HEK293T (cell line): ENCODE results near the gene ELK1.

Experiments used
- BHLHE40 ChIP-seq: fragments of 450-650 bp; IDR thresholded peaks from 2 replicates; pipeline ENCODE4 v1.6.1; 2016; ENCODE audit warnings: mild to moderate bottlenecking, moderate library complexity, borderline replicate concordance
- ELF4 ChIP-seq: fragments of 450-650 bp; IDR thresholded peaks from 2 replicates; pipeline ENCODE4 v1.6.1; 2017; ENCODE audit warnings: antibody characterized with exemption
- FOXK2 ChIP-seq: fragments of 450-650 bp; IDR thresholded peaks from 2 replicates; pipeline ENCODE4 v1.6.1; 2016; ENCODE audit warnings: mild to moderate bottlenecking
- FOXM1 ChIP-seq: fragments of 450-650 bp; IDR thresholded peaks from 2 replicates; pipeline ENCODE4 v1.6.1; 2017; ENCODE audit warnings: mild to moderate bottlenecking, borderline replicate concordance
- HDGF ChIP-seq: fragments of 450-650 bp; IDR thresholded peaks from 2 replicates; pipeline ENCODE4 v1.6.1; 2017; ENCODE audit warnings: antibody characterized with exemption, borderline replicate concordance
- L3MBTL2 ChIP-seq: fragments of 450-650 bp; conservative IDR thresholded peaks from 2 replicates; pipeline ENCODE4 v1.6.1; 2016; ENCODE audit warnings: mild to moderate bottlenecking
- NFRKB ChIP-seq: fragments of 450-650 bp; IDR thresholded peaks from 2 replicates; pipeline ENCODE4 v1.6.1; 2016; ENCODE audit warnings: mild to moderate bottlenecking, moderate library complexity
- PKNOX1 ChIP-seq: fragments of 450-650 bp; IDR thresholded peaks from 2 replicates; pipeline ENCODE4 v1.6.1; 2016
- SP1 ChIP-seq: fragments of 450-650 bp; IDR thresholded peaks from 2 replicates; pipeline ENCODE4 v1.6.1; 2017
- SUZ12 ChIP-seq: fragments of 450-650 bp; IDR thresholded peaks from 2 replicates; pipeline ENCODE4 v1.6.1; 2016; ENCODE audit warnings: mild to moderate bottlenecking
- ZNF384 ChIP-seq: fragments of 450-650 bp; IDR thresholded peaks from 2 replicates; pipeline ENCODE4 v1.6.1; 2016

- TF ChIP-seq HDGF, result no peak
- no peak for TF ChIP-seq ELF4
- TF ChIP-seq FOXM1, result no peak
- no peak for TF ChIP-seq SUZ12
- TF ChIP-seq L3MBTL2, result no peak
- no peak for TF ChIP-seq NFRKB
- TF ChIP-seq PKNOX1, result no peak
- TF ChIP-seq ZNF384, result no peak
- no peak for TF ChIP-seq SP1
- TF ChIP-seq BHLHE40, result no peak
- TF ChIP-seq FOXK2, result no peak
These were observed 17.7 kb downstream of the ELK1 start for GRCh38 chrX:47632666-47633065.
